Hypothalamus (tissue), 51 donors: Measurements from ENCODE around the gene RAD50.
"Not testable (repeated sequence)": the region's sequence is repeated elsewhere in the genome, so short reads cannot be mapped to it uniquely, and the experiment has no call there.

Experiments
- DNase-seq, 51 donors: peaks; one replicate each; lab custom pipeline; 2025; lab: John Stamatoyannopoulos, UW

Gene RAD50

DNA sequence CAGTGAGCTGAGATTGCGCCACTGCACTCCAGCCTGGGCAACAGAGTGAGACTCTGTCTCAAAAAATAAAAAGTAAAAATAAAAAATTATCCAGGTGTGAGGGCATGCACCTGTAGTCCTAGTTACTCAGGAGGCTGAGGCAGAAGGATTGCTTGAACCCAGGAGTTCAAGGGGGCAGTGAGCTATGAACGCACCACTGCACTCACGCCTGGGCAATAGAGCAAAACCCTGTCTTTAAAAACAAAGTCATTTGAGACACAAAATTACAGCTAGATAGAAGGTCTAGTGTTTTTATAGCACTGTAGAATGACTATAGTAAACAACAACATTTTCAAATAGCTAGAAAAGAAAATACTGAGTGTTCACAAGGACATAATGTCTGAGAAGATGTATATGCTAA is 133.4 kb downstream of the RAD50 start:
- DNase-seq, result no peak

DNA sequence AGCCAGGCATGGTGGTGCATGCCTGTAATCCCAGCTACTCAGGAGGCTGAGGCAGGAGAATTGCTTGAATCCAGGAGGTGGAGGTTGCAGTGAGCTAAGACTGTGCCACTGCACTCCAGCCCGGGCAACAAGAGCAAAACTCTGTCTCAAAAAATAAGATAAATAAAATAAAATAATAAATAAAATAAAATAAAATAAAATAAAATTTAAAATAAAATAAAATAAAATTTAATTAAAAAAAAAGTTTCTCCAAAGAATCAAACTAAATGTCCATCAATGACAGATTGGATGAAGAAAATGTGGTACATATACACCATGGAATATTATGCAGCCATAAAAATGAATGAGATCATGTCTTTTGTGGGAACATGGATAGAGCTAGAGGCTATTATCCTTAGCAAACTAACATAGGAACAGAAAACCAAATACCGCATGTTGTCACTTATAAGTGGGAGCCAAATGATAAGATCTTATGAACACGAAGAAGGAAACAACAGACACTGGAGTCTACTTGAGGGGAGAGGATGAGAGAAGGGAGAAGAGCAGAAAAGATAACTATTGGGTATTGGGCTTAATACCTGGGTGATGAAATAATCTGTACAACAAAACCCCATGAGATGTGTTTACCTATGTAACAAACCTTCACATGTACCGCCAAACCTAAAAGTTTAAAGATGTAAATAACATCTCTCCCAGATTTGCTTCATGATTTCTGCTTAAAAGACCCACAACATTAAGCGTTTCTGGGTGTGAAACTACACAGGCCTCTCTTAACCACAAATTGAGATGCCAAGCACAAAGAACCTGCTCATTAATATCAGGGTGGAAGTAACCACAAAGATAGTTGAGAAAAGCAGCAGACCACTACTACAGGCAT is 135.2 kb downstream of the RAD50 start:
- DNase-seq, result not testable (repeated sequence)

DNA sequence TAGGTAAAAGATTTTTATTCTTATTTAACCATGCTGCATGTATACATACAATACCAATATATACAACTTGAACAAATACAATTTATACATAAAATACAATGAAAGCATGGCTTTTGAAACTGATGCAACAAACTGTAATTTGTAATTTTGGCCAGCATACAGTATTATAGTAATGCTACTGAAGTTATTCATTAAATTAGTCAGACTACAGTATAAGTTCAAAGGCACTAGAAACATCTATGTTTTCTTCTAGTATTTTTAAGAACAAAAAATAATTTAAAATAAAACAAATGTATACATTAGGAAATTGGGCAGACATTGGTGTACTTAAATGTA is 135.8 kb downstream of the RAD50 start:
- no peak for DNase-seq
